ENCODE measurements around the gene RPTOR.

Gene RPTOR

GRCh38 chr17:80952291-80952690, 407.7 kb downstream of the RPTOR start:
- Histone ChIP-seq H3K27me3 (ENCODE audit: insufficient read depth, poor library complexity, severe bottlenecking) (no peaks in the 10 kb centered on the region), H3K4me3 (replicated peaks; ENCODE audit: insufficient read depth, low read length) (no peak overlapping the region), H3K27ac (replicated peaks) (no peak overlapping the region)
- DNase-seq (ENCODE audit: low read depth in 1 of 2, low spot score in 1 of 2), result no peak
- TF ChIP-seq CTCF (IDR thresholded peaks at IDR 0.05; ENCODE audit: insufficient read depth, low read length) (no peak), REST (IDR thresholded peaks at IDR 0.05; ENCODE audit: insufficient replicate concordance, low read depth) (no peak), SPI1 (IDR thresholded peaks at IDR 0.05; ENCODE audit: borderline replicate concordance, low read depth) (no peak), GABPA (IDR thresholded peaks at IDR 0.05; ENCODE audit: low read depth) (no peak), POLR2AphosphoS5 (IDR thresholded peaks at IDR 0.05; ENCODE audit: low read depth) (no peak)

GRCh38 chr17:80953471-80954315, 409.1 kb downstream of the RPTOR start:
- no peak overlapping the region for H3K4me3 ChIP-seq (replicated peaks; ENCODE audit: insufficient read depth, low read length)
- no peak for TF ChIP-seq REST (IDR thresholded peaks at IDR 0.05; ENCODE audit: insufficient replicate concordance, low read depth)

GRCh38 chr17:80955078-80955477, 410.4 kb downstream of the RPTOR start:
- TF ChIP-seq CTCF (IDR thresholded peaks at IDR 0.05; ENCODE audit: insufficient read depth, low read length), result no peak
- TF ChIP-seq GABPA (IDR thresholded peaks at IDR 0.05; ENCODE audit: low read depth), result no peak
- no peak for TF ChIP-seq REST (IDR thresholded peaks at IDR 0.05; ENCODE audit: insufficient replicate concordance, low read depth)
- TF ChIP-seq SPI1 (IDR thresholded peaks at IDR 0.05; ENCODE audit: borderline replicate concordance, low read depth), result no peak
- TF ChIP-seq POLR2AphosphoS5 (IDR thresholded peaks at IDR 0.05; ENCODE audit: low read depth), result no peak
- H3K27me3 ChIP-seq (ENCODE audit: insufficient read depth, poor library complexity, severe bottlenecking), result no peaks in the 10 kb centered on the region
- H3K4me3 ChIP-seq (replicated peaks; ENCODE audit: insufficient read depth, low read length), result no peak overlapping the region
- no peak overlapping the region for H3K27ac ChIP-seq (replicated peaks)
- DNase-seq (ENCODE audit: low read depth in 1 of 2, low spot score in 1 of 2), result no peak

More at GRCh38 chr17:80953471-80954315, 409.1 kb downstream of the RPTOR start:
- H3K27ac ChIP-seq (replicated peaks), result no peak overlapping the region
- peak in 1 of 2 experiments; percentile 29 for DNase-seq (ENCODE audit: low read depth in 1 of 2, low spot score in 1 of 2)
- no peaks in the 10 kb centered on the region for H3K27me3 ChIP-seq (ENCODE audit: insufficient read depth, poor library complexity, severe bottlenecking)
